GM19043 (cell line): ENCODE measurements around the gene FCN3.

Experiments used
- ATAC-seq: cut with Tn5 transposase; IDR thresholded peaks from one replicate; pipeline ENCODE4 v1.9.1; 2021; ENCODE audit warnings: low read depth; ENCODE audit not compliant: unreplicated experiment

FCN3 gene

DNA sequence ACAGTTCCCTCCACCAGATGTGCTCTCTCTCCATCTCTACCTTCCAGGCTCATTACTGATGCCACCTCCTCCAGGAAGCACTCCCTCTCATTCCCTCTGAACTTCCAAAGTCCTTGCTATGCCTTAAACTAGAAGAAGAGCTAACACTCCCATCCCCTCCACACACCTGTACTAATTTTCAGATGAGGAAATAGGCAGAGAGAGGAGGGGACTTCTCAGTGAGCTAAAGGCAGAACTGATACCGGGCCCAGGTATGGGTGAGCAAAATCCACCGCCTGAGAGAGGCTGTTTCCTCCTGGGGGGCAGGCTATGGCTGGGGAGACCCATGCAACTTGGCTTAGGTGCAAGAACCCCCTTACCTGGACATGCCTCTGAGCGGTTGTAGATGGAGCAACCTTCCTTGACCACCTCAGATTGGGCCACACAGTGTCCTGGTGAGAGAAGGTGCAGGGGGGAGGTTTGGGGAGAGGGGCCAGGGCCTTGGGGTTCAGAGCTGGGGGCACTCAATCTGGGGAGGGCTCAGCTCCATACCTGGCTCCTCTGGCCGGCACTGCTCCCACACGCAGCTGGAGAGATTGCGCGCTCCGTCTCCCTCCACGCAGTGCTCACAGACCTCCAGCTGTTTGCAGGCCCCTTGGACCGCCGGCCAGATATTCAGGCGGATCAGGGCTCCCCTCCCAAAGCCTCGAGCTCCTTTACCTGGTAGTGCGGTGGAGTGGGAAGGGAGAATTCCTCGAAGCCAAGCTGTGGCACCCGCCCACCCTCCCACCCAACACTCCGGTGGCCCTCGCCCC, 7.5 kb upstream of the FCN3 start:
- no peak for ATAC-seq

DNA sequence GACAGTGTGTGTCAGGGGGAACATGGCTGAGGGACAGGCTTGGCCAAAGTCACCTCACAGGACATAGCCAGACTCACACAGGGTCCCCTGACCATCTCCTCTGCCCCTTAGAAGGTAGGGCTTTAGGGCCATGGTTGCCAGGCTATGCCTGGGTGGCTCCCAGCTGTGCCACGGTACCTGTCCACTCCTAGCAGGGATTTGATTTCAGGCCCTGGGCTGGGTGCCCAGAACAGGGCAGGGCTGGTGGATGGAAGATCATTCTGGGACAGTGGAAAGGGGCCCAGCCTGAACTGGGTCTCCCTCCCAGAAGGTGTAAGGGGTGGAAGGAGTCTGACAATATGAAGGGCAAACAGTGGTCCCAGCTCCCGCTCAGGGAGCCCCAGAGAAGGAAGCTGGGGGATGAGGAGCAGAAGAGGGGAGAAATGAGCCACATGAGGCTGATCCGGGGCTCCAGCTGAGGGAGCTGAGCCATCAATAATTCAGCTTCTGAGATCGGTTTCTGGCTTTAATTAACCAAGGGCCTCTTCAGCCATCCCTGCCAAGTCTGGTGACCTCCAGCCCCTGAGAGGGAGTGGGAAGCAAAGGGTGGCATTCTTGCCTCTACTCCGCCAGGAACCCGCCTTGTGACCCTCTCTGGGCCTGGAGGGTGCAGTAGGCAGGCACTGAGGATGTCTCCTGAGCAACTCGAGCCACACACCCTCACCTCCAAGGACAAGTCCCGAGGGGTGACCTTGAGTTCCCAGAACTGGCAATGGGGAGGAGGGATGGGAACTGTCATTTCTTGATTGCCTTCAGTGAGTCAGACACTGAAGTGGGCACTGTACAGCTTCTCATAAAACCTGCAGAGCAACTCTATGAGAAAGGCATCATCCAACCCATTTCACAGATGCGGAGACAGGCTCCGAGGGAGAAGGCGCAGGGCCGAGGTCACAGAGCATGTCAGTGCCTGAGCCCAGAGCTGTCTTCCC, 6.4 kb upstream of the FCN3 start:
- ATAC-seq: no peak

DNA sequence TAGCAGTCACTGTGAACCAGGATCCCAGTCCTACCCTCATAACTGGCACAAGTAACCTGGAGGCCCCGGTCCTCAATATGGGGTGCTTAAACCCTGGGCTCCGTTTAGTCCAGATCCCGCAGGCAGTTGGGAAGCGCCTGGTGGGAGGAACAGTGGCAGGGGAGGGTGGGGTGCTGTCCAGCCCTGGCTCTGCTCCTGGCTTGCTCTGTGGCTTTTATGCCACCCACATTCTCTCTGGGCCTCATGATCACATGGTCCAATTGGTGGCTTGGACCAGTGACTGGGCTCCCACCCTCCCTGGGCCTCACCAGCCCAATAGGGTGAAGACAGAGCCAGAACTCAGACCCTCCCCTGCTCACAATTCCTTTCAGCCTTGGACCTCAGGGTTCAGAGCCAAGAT, 5.6 kb upstream of the FCN3 start:
- ATAC-seq: no peak

DNA sequence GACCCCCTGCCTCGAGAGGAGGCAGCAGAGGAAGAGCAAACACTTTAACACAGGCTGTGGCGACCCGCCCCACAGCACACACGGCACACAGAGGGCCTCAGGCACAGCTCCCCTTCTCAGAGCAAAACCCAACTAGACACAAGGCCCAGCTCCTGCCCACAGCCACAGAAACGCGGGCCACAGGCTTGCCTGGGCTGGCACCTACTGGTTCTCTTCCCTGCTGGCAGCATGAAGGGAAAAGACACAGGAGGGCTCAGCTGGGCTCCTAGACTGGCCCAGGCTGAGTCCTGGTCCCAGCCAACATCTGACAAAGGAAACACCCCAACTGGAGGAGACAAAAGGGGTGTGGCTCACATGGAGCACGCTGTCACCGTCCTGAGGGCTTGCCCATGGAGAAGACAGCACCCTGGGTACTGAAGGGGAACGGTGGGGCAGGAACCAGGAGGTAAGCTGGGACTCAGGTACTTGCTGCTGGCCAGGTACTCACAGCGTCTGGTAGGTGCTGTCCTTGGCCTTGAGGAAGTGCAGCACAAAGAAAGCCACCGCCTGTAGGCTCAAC, 5.0 kb upstream of the FCN3 start:
- no peak for ATAC-seq

DNA sequence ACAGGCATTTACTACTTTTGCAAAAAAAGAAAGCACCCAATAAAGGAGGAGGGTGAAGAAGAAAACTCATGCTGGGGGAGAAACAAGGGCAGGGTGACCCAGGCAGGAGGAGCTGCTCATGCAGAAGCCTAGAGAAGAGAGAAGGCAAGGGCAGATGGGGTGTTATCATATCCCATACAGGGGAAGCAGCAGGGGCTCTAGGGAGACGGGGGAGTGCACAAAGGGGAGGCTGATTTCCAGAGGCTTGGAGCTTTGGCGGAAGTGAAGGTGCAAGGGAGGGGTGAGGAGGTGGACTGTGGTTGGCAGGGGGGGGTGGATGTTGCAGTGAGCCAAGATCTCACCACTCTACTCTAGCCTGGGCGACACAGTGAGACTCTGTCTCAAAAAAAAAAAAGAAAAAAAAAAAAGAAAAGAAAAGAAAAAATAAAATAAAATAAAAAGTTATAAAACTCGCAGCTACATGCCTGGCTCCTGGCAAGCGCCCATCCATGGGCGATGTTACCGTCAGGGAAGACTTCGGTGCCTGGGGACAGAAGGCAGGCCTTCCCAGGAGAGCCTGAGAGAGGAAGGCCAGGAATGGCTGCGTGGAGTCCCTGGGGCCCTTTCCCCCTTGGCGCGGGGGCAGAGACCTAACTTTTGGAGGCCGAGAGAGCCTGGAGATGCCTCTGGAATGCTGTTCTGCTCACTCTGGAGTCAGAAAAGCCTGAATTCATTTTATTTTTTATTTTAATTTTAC, 3.3 kb upstream of the FCN3 start:
- ATAC-seq: no peak

DNA sequence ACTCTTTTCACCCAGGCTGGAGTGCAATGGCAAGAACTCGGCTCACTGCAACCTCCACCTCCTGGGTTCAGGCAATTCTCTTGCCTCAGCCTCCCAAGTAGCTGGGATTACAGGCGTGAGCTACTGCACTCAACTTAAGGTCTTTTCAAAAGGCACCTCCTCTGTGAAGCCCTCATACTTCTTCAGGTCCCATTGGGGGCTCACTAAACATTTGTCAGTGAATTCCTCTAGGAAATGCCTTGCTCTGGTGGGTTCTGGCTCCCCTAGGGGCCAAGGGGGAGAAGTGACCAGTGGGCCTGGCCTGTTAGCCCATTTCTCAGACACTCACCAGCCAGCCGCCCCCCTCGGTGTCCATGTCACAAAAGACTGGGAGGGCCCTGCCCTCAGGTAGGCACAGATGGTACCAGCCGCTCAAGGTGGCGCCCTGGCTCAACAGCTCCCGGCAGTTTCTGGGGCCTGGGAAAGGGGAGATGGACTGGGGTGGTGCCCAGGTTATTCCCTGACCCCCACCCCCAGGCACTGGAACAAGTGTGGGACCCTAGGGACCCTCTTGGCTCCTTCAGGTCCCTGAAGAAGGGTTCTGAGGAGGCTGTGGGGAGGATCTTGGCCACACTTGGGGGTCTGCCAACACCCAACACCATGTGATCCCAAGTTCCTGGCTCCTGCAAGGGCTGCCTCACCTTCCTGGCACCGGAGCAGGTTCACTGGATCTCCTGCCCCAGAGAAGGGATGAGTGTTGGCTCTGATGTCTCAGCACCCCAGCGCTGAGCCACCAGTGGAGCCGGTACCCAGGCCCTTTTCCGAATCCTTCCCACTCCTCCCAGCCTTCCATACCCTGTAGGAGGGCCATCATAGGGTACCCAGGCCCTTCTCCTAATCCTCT, 1.6 kb downstream of the FCN3 start:
- no peak for ATAC-seq

DNA sequence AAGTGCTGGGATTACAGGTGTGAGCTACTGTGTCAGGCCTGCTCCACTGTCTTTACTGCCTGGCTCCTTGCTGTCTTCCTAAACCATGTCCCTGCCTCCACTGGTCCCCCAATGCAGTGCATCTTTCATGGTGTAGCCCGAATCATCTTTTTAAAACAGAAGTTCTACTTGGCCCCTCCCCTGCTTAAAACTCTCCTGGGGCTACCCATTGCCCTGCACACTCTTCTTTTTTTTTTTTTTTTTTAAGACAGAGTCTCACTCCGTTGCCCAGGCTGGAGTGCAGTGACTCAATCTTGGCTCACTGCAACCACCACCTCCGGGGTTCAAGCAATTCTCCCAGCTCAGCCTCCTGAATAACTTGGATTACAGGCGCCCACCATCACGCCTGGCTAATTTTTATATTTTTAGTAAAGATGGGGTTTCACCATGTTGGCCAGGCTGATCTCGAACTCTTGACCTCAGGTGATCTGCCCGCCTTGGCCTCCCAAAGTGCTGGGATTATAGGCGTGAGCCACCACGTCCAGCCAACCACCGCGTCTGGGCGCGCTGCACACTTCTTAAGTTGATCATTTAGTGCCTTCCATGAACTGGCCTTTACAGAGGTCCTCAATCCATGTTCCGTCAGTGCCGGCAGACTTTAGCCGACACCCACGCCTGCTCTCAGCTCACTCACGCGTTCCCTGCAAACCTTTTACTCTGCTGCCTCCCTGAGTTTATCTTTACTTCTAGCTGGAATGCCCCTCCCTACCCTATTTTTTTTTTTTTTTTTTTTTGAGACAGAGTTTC, 2.4 kb downstream of the FCN3 start:
- ATAC-seq: no peak

DNA sequence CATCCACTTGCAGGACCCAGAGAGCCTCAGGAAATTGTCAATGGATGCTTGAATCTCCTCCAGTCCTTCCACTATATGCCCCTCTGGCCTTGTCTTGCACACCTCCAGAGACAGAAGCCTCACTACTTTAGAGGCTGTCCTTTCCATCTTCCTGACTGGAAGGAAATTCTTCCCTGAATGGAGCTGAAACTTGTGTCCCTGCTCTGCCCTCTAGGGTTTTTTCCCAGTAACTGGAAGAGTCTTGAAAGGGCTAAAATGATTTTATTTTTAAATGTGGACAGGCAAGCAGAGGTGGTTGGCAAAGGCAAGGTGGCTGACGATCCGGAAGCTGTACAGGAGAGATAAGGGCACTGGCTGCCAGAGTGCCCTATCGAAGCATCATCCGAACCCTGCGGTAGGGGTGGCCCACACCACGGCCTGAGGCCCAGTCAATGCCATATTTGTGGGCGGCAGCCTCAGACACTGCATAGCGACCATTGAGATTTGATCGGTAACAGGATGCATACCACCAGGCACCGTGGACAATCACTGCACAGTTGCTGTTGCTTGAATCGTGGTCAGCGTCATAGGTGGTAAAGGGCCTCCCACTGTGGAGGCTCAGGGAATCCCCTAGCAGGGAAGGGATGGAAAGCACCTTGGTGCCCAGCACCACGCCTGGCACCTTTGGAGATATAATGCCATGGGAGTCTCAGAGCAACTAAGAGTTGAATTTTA, 5.6 kb downstream of the FCN3 start:
- ATAC-seq: no peak

DNA sequence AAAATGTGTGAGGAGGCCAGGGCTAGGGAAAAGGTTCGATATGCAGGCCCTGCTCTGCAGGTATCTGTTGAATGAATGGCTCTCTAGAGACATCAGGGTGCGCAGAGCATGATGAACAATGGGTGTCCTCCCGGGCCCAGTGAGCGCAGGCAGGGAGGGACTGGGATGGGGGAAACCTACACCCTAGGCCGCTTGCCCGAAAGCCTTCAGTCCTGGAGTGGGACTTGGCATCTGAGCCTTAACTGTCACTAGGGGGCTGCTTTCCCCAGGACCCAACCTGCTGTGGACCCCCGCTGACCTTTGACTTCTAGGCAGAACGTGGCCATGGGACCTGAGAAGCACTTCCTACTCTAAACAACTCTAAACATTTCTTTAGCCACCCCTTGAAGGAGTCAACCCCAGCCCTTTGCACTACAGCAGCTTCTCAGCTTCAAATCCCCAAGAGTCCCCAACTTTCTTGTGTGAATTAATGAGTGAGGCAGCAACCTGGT, 7.4 kb downstream of the FCN3 start:
- ATAC-seq: no peak

DNA sequence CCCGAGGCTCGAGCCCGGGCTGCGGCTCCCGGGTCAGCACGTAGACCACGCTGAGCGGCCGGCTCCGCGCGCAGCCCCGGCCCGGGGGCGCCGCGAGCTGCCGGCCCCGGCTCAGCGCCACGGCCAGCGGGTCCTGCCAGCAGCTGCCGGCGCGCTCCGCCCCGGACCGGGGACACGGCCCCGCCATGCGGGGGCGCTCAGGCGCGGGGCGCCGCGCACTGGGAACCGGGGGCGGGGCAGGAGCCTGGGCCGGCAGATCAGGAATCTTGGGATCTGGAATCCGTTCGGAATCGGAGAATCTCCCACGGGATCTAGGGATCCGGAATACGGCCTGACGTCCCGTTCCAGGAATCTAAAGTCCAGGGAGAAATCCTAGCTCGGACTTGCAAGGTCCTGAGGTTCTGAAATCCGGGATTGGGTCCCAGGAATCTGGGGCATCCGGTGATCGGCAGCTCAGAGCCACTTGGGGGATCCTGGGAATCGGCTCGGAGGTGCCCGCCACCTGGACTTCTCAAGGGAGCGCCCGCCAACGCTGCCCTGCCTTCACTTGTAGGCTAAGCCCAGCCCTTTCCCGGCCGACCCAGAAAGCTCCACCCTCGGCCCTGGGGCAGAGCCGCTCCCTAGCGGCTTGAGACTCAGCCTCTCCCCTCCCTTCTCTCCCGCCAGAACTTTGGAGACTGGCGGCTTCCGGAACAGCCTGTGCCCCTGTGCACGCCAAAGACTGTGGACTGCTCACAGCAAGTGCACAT, 8.0 kb downstream of the FCN3 start, which contains the start of gene MAP3K6:
MAP3K6 (minus strand) TSS at position 551 of the 749 bp plus-strand sequence; CDS start at position 187, 364 bp downstream.
- no peak for ATAC-seq

DNA sequence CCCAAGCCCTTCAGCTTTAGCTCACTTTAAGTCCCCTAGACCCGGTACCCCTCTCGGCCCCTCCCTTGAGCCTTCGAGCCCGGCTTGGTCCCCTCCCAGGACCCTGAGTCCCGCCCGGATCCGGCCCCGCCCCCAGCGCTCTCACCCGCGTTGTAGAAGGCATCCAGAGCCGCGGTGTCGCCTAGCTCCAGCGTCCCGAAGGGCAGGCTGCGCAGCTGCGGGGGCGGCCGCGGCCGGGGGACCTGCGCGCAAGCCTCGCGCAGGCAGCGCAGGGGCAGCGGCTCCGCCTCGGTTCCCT, 8.6 kb downstream of the FCN3 start:
- no peak for ATAC-seq

DNA sequence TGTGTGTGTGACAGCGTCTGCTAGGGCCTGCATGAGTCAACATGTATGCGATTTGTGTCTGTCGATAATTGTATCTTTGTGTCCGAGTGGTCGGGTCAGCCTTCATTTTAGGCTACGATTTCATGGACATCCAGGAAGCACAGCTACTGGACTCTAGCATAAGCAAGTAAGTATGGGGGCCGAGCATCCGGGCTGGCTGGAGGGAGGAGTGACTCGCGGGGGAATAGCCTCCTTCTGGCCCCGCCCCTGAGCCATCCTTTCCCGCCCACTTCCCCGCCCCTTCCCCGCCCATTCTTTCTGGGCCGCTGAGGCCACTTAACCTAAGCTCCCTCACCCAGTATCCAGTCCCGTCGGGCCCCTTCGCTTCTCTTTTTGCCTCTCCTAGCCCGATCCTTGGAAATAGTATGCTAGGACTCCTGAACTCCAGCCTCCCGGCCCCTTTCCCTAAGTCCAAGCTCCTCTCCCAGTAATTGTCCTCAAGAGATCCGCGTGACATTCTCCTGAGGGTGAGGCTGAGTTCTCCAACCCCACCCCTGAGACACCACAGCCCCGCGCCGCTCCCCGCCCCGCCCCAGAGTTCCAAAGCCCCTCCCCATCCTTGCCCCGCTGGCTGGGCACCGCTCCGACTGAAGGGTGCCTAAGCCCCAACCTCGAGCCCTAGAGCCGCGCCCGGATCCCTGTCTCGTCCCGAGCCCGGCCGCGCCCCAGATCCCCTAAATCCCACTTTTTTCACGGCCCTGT, 9.1 kb downstream of the FCN3 start:
- peak; percentile 40 for ATAC-seq

DNA sequence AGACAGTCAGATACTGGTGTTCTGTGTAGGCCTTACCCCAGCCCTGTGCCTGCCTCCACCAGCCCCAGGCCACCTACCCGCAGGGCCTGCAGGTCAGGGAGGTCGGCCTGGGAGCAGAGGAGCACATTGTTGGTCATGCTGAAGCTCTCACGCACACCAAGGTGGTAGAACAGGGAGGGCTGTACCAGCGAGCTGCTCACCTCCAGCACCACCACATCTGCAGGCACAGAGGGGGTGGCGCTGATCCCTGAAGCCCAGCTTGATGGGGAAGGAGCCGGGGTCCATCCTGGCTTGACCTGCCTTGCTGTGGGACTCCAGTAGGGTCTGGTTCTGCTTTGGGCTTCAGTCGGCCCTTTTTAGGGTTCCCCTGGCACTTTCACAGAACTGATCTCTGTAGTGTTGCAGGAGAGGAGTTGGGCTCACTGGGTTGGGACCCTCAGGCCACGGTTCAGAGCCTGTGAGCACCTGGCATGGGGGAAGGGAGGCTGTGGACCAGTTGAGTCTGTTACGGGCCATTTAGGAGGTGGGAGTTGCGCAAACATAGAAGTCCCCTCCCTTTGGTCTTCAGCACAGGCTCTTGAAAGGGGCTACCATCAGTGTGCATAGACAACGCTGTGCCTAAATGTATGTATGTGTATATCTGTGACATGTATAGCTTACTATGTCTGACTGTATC, 9.8 kb downstream of the FCN3 start:
- no peak for ATAC-seq

DNA sequence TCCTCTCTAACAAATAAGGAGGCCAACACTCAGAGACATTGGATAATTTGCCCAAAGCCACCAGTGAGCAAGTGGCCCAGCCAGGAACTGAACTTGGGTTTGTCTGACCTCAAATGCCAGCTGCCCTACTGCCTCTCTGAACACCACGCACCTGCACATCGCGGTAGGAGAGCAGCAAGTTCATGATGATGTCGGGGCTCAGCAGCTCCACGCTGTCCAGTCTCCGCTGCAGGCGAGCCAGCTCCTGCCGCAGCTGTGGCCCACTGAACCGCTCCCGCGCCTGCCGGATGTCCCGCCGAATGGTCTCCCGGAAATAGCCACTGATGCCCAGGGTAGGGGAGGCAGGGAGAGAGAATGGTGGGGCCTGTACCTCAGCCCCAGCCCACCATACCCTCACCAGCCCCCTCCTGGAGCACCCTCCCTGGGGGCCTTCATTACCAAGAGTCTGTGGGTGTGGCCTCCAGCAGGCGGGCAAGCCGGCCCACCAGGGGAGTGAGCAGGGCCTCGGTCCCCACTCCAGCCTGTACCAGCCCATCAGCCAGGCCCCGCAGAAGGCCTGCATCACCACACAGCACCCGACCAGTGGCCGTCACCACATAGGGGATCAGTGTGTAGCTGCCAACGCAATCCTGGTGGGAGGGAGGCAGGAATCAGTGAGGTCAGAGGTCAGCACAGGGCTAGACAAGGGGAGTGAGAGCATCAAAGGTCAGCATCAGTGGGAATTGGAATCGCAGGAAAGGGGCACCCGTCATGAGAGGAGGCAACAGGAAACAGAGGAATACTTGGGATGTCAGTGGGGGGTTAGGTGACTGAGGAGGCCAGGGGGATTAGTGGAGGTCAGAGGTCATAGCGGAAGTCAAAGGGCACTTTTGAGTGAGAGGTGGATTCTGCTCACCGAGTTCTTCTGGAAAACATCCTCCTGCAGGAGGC, 10.6 kb downstream of the FCN3 start:
- no peak for ATAC-seq

DNA sequence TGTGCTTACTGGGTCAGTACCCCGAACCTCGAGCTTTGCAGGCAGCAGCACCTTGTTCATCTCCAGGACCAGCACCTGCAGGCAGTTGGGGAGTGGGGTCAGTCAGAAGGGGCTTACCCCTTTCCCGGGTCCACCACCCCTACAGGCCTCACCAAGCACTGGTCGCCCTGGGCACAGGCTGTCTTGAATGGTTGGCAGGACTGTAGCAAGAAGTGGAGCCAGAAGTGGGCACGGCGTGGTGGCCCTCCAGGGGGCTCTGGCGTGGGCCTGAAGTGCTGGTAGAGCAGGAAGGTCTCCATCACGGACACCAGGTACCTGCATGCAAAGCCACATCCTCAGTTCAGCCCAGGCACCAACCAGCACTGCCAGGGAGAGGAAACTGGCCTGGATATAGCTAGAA, 13.1 kb downstream of the FCN3 start:
- ATAC-seq: no peak
